GM23338 (cell line): ENCODE results near the gene PDXK. TPM values are rescaled to one million over a fixed set of nuclear protein-coding genes. Genes with fewer than 3 reads are reported as not detected.

ENCODE experiments used
- ATAC-seq: fragments of 200-7000 bp; cut with Tn5 transposase; 3 replicates; pipeline ENCODE4 v1.9.1; 2020
- DNase-seq: peaks from one replicate; pipeline ENCODE4 v3.0.0-alpha.2; 2015; ENCODE audit warnings: low spot score
- H2AFZ ChIP-seq: fragments of 200-600 bp; sonication (generic); 2 replicates; pipeline ENCODE4 v1.8.0; 2016; ENCODE audit warnings: antibody characterized with exemption, mild to moderate bottlenecking, moderate library complexity
- H3F3A ChIP-seq: fragments of 200-600 bp; sonication (generic); replicated peaks from 2 replicates; pipeline ENCODE4 v1.8.0; 2017; ENCODE audit warnings: antibody characterized with exemption, mixed run types, low read depth
- H3K27ac ChIP-seq: fragments of 200-600 bp; sonication (generic); 2 replicates; pipeline ENCODE4 v1.6.1; 2016; ENCODE audit warnings: low read depth
- H3K27me3 ChIP-seq: fragments of 200-600 bp; sonication (generic); 2 replicates; pipeline ENCODE4 v1.8.0; 2016; ENCODE audit warnings: mild to moderate bottlenecking, mixed run types, moderate library complexity; ENCODE audit not compliant: insufficient read depth
- H3K36me3 ChIP-seq: fragments of 200-600 bp; sonication (generic); 2 replicates; pipeline ENCODE4 v1.8.0; 2016; ENCODE audit warnings: mild to moderate bottlenecking; ENCODE audit not compliant: insufficient read depth
- H3K4me1 ChIP-seq: fragments of 200-600 bp; sonication (generic); 2 replicates; pipeline ENCODE4 v1.8.0; 2016; ENCODE audit warnings: mild to moderate bottlenecking, moderate library complexity; ENCODE audit not compliant: insufficient read depth
- H3K4me2 ChIP-seq: fragments of 200-600 bp; sonication (generic); 2 replicates; pipeline ENCODE4 v1.7.1; 2017; ENCODE audit warnings: mixed run types
- H3K4me3 ChIP-seq: fragments of 200-600 bp; sonication (generic); 2 replicates; pipeline ENCODE4 v1.6.1; 2016; ENCODE audit warnings: mixed run types
- H3K79me2 ChIP-seq: fragments of 200-600 bp; sonication (generic); replicated peaks from 2 replicates; pipeline ENCODE4 v1.8.0; 2017; ENCODE audit warnings: mild to moderate bottlenecking; ENCODE audit not compliant: insufficient read depth
- H3K9me2 ChIP-seq: fragments of 200-600 bp; sonication (generic); 2 replicates; pipeline ENCODE4 v1.8.0; 2017; ENCODE audit not compliant: insufficient read depth
- H4K20me1 ChIP-seq: fragments of 200-600 bp; sonication (generic); replicated peaks from 2 replicates; pipeline ENCODE4 v1.8.0; 2017; ENCODE audit warnings: mild to moderate bottlenecking; ENCODE audit not compliant: insufficient read depth
- H3K27ac Mint-ChIP-seq: 2 replicates; pipeline ENCODE4 v1.8.0; 2020; ENCODE audit warnings: inconsistent platforms, mild to moderate bottlenecking, moderate library complexity, mixed read lengths
- H3K27me3 Mint-ChIP-seq: 3 replicates; pipeline ENCODE4 v1.8.0; 2022; ENCODE audit warnings: low read depth, mild to moderate bottlenecking, moderate library complexity, mixed read lengths, inconsistent platforms; ENCODE audit not compliant: insufficient read depth, poor library complexity
- H3K36me3 Mint-ChIP-seq: 3 replicates; pipeline ENCODE4 v1.8.0; 2021; ENCODE audit warnings: low read depth, mild to moderate bottlenecking, inconsistent platforms, moderate library complexity, mixed read lengths
- H3K4me1 Mint-ChIP-seq: 3 replicates; pipeline ENCODE4 v1.8.0; 2020; ENCODE audit warnings: mild to moderate bottlenecking, inconsistent platforms, mixed read lengths
- H3K4me3 Mint-ChIP-seq: 3 replicates; pipeline ENCODE4 v1.8.0; 2021; ENCODE audit warnings: moderate library complexity, mild to moderate bottlenecking, inconsistent platforms, mixed read lengths
- H3K9me3 Mint-ChIP-seq: 3 replicates; pipeline ENCODE4 v1.8.0; 2020; ENCODE audit warnings: moderate library complexity, mild to moderate bottlenecking, inconsistent platforms, mixed read lengths
- CREB1 ChIP-seq: fragments of 250-450 bp; sonication (Bioruptor Pico); IDR thresholded peaks from 2 replicates; pipeline ENCODE4 v1.5.0; 2020; ENCODE audit warnings: low read depth, mild to moderate bottlenecking, moderate library complexity
- CTCF ChIP-seq, 2 experiments: fragments of 200-600 bp in 1 of 2; sonication (generic) in 1 of 2; conservative IDR thresholded peaks; 2 replicates each; pipeline versions ENCODE4 v1.5.1 to v1.6.1; 2016 to 2017; ENCODE audit warnings: antibody characterized with exemption in 2 of 2, low read depth in 2 of 2, mild to moderate bottlenecking in 2 of 2, moderate library complexity in 1 of 2
- EZH2 ChIP-seq: fragments of 200-600 bp; sonication (generic); IDR thresholded peaks from one replicate; pipeline ENCODE4 v1.8.0; 2017; ENCODE audit warnings: antibody characterized with exemption, mild to moderate bottlenecking, low read depth; ENCODE audit not compliant: unreplicated experiment
- JUNB ChIP-seq: IDR thresholded peaks from one replicate; pipeline ENCODE4 v1.6.1; 2016; ENCODE audit warnings: antibody characterized with exemption; ENCODE audit not compliant: unreplicated experiment
- NANOG ChIP-seq: IDR thresholded peaks from 2 replicates; pipeline ENCODE4 v1.6.1; 2016; ENCODE audit warnings: antibody characterized with exemption, borderline replicate concordance
- POLR2AphosphoS5 ChIP-seq: IDR thresholded peaks from 2 replicates; pipeline ENCODE4 v1.6.1; 2016; ENCODE audit warnings: antibody characterized with exemption, low read depth
- REST ChIP-seq: IDR thresholded peaks from one replicate; pipeline ENCODE4 v1.6.1; 2018; ENCODE audit warnings: antibody characterized with exemption; ENCODE audit not compliant: unreplicated experiment
- ZNF114 ChIP-seq: fragments of 250-450 bp; sonication (Bioruptor Pico); IDR thresholded peaks from 2 replicates; pipeline ENCODE4 v1.5.0; 2020; ENCODE audit warnings: mild to moderate bottlenecking, moderate library complexity
- ZNF331 ChIP-seq: fragments of 250-450 bp; sonication (Bioruptor Pico); IDR thresholded peaks from 2 replicates; pipeline ENCODE4 v1.5.0; 2020; ENCODE audit warnings: low read depth, mild to moderate bottlenecking, moderate library complexity
- ZNF462 ChIP-seq: fragments of 250-450 bp; sonication (Bioruptor Pico); IDR thresholded peaks from 2 replicates; pipeline ENCODE4 v1.5.0; 2020; ENCODE audit warnings: mild to moderate bottlenecking, moderate library complexity
- polyA plus RNA-seq: library from polyadenylated mRNA; unstranded; fragments of >200 nt; fragmentation: Nextera tagmentation; extraction: Ambion mirVana; gene quantifications from 2 replicates; pipeline ENCODE4 v1.2.1, GENCODE V29; 2016
- total RNA-seq: library from RNA; depleted of rRNA; stranded (reverse); fragments of >200 nt; shearing (Covaris generic); gene quantifications from 2 replicates; pipeline ENCODE4 v1.2.3, GENCODE V29; 2014

PDXK gene
- total and polyA plus RNA-seq, 2 experiments from 2014 or later: 53.2 to 66.3 TPM

GRCh38 chr21:43728154-43728466, 9.2 kb downstream of the PDXK start (continued):
- TF ChIP-seq JUNB (no peak), REST (no peak), EZH2 (no peak)

- H3K4me1 Mint-ChIP-seq: peaks cover 32% of the 10 kb centered on the region
- no peaks in the 10 kb centered on the region for H3K9me3 Mint-ChIP-seq
- peaks cover 60% of the 10 kb centered on the region for H3K79me2 ChIP-seq
- no peak for TF ChIP-seq ZNF114 (CRISPR knock-in tag)
- TF ChIP-seq EZH2: no peak
- TF ChIP-seq ZNF331 (CRISPR knock-in tag): no peak
- TF ChIP-seq JUNB: no peak
- no peak for TF ChIP-seq NANOG
- no peak for TF ChIP-seq ZNF462 (CRISPR knock-in tag)
- TF ChIP-seq POLR2AphosphoS5: peak; percentile 79
- TF ChIP-seq CTCF (conservative IDR thresholded peaks at IDR 0.05; ENCODE audit: low read depth in 2 of 2): peak; percentile 26 to 36; a peak in 3 of 4 replicates
- TF ChIP-seq CREB1 (CRISPR knock-in tag): peak; percentile 68; the same call in 1 of the 2 replicates
Measured at GRCh38 chr21:43728467-43729390, 9.8 kb downstream of the PDXK start.

More at GRCh38 chr21:43728467-43729390, 9.8 kb downstream of the PDXK start:
- peak overlapping the region; percentile 88 for H3K4me3 ChIP-seq
- no peaks in the 10 kb centered on the region for H3K36me3 ChIP-seq
- H3F3A ChIP-seq: peaks cover 14% of the 10 kb centered on the region; the same call in 1 of the 2 replicates
- peaks cover 7% of the 10 kb centered on the region; the same call in 1 of the 2 replicates for H3K4me1 ChIP-seq
- H3K27ac ChIP-seq: peak overlapping the region; percentile 96
- Mint-ChIP-seq H3K36me3 (peaks cover 7% of the 10 kb centered on the region; the same call in 2 of the 3 replicates), H3K4me3 (peak overlapping the region; percentile 89), H3K27ac (peak overlapping the region; percentile 94), H3K27me3 (peaks cover 21% of the 10 kb centered on the region)
- H3K4me2 ChIP-seq: peak overlapping the region; percentile 95
- no peaks in the 10 kb centered on the region for H3K9me2 ChIP-seq
- H3K27me3 ChIP-seq: no peaks in the 10 kb centered on the region
- H2AFZ ChIP-seq: peak overlapping the region; percentile 90
- H4K20me1 ChIP-seq: peaks cover 8% of the 10 kb centered on the region
- peak; percentile 82 for ATAC-seq
- peak; percentile 94 for DNase-seq
